Activated CD8-positive, alpha-beta T cell treated with anti-CD3 and anti-CD28 coated beads for 36 hours (primary cell): ENCODE measurements around the gene CCDC51. TPM values are rescaled to one million over a fixed set of nuclear protein-coding genes. Genes with fewer than 3 reads are reported as not detected.

Experiments used
- ATAC-seq: fragments of 200-7000 bp; cut with Tn5 transposase; one replicate; pipeline ENCODE4 v1.10.0; 2021; ENCODE audit warnings: mild to moderate bottlenecking, moderate library complexity
- CTCF ChIA-PET: fragments of 350-600 bp; sonication (Branson Sonifier 250); formaldehyde crosslinking; loops from one replicate; lab custom pipeline; 2021; ENCODE audit warnings: antibody characterized with exemption; lab: Charles Lee
- POLR2A ChIA-PET: fragments of 350-600 bp; sonication (Branson Sonifier 250); formaldehyde crosslinking; loops from one replicate; lab custom pipeline; 2021; ENCODE audit warnings: antibody characterized with exemption; lab: Charles Lee
- DNase-seq: peaks from one replicate; pipeline ENCODE4 v3.0.0-alpha.2; 2020
- H3K27ac Mint-ChIP-seq: one replicate; pipeline ENCODE4 v1.8.0; 2021; ENCODE audit warnings: mild to moderate bottlenecking, mixed read lengths
- H3K27me3 Mint-ChIP-seq: one replicate; pipeline ENCODE4 v1.8.0; 2021; ENCODE audit warnings: mixed read lengths
- H3K36me3 Mint-ChIP-seq: one replicate; pipeline ENCODE4 v1.8.0; 2021; ENCODE audit warnings: low read depth, mixed read lengths
- H3K4me1 Mint-ChIP-seq: one replicate; pipeline ENCODE4 v1.8.0; 2021; ENCODE audit warnings: low read depth, mixed read lengths
- H3K4me3 Mint-ChIP-seq: one replicate; pipeline ENCODE4 v1.8.0; 2021; ENCODE audit warnings: mild to moderate bottlenecking, moderate library complexity, mixed read lengths
- H3K9me3 Mint-ChIP-seq: one replicate; pipeline ENCODE4 v1.8.0; 2021; ENCODE audit warnings: mixed read lengths
- intact Hi-C: fragments of 100-400 bp; cut with micrococcal nuclease; formaldehyde crosslinking; loops from one replicate; pipeline ENCODE4 v1.10.0; 2022
- total RNA-seq, 2 experiments: library from RNA; stranded (reverse); gene quantifications; one replicate each; pipeline ENCODE4 v1.2.3, GENCODE V29; 2021
- TF ChIP-seq, protein P1 (sequence below): fragments of 200-600 bp; IDR thresholded peaks from one replicate; pipeline ENCODE4 v1.8.0; 2022; ENCODE audit warnings: antibody characterized with exemption, mild to moderate bottlenecking

Gene CCDC51
- total RNA-seq, 2 experiments from 2014 or later = 25.3 to 28.3 TPM

DNA sequence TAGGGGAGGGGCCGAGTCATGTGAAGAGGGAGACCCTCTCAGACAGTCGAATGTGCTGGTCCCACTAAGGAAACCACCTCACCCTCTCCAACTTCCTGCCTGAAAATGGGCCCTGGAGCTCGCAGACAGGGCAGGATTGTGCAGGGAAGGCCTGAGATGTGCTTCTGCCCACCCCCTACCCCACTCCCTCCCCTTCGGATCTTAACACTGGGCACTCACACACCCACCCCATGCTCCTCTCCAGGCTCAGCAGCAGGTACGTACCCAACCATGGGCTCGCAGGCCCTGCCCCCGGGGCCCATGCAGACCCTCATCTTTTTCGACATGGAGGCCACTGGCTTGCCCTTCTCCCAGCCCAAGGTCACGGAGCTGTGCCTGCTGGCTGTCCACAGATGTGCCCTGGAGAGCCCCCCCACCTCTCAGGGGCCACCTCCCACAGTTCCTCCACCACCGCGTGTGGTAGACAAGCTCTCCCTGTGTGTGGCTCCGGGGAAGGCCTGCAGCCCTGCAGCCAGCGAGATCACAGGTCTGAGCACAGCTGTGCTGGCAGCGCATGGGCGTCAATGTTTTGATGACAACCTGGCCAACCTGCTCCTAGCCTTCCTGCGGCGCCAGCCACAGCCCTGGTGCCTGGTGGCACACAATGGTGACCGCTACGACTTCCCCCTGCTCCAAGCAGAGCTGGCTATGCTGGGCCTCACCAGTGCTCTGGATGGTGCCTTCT, 26.6 kb upstream of the CCDC51 start:
- Mint-ChIP-seq H3K4me1 (peaks cover 44% of the 10 kb centered on the region), H3K36me3 (peaks cover 46% of the 10 kb centered on the region), H3K9me3 (no peaks in the 10 kb centered on the region), H3K27me3 (no peaks in the 10 kb centered on the region), H3K27ac (peak overlapping the region; percentile 96), H3K4me3 (peak overlapping the region; percentile 87)
- ChIA-PET CTCF (interaction anchor here (0.7 to 4.3 kb wide), 7 partner anchors 21 to 219 kb away, joined by 3 to 18 read pairs (median 6); partner anchors contain the start of gene NCKIPSD), POLR2A (interaction anchor here (0.6 to 4.2 kb wide), 17 partner anchors 9 to 226 kb away, joined by 3 to 32 read pairs (median 4); partner anchors contain the start of genes ATRIP, NME6, TMA7 and ZNF589)
- peak; percentile 22 for ATAC-seq
- DNase-seq = peak; percentile 56
- intact Hi-C loops = no loop called here
- TF ChIP-seq, protein P1, sequence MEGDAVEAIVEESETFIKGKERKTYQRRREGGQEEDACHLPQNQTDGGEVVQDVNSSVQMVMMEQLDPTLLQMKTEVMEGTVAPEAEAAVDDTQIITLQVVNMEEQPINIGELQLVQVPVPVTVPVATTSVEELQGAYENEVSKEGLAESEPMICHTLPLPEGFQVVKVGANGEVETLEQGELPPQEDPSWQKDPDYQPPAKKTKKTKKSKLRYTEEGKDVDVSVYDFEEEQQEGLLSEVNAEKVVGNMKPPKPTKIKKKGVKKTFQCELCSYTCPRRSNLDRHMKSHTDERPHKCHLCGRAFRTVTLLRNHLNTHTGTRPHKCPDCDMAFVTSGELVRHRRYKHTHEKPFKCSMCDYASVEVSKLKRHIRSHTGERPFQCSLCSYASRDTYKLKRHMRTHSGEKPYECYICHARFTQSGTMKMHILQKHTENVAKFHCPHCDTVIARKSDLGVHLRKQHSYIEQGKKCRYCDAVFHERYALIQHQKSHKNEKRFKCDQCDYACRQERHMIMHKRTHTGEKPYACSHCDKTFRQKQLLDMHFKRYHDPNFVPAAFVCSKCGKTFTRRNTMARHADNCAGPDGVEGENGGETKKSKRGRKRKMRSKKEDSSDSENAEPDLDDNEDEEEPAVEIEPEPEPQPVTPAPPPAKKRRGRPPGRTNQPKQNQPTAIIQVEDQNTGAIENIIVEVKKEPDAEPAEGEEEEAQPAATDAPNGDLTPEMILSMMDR = no peak

DNA sequence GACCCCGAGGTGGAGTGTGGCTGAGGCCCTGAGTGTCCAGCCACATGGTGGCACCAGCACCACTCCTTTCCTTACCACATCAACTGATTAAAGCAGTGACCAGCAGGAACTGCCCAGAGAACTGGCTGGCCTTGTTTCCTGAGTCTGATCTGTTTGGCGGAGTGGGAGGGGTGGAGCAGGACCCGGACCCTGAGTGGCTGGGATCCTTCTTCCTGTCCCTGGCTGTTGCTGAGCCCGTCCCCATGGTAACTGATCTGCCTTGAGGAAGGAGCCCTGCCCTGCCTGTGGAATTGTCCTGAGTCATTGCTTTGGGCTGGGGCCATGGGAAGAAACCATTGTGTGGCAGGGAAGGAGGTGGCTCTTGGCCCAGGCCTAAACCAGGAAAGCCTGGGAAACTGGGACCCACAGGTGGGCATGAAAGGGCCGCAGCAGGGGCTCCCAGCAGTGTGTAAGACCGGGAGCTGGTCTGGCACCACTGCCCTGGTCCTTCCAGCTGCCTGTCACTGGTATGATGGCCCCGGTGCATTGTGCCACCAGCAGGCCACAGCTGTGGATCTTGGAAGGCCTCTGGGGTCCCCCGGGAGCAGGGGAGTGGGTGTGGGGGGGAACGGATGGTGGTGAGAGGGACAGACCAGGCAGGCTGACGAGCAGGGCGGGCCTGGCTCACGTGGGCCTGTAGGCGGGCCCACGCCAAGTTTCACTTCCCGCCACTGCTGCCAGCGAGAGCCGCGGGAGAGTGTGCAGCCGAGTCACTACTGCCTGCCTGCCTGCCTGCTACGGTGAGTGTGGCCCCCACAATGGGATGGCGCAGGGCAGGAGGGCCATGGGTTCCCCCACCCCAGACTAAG, 25.8 kb upstream of the CCDC51 start:
- no peaks in the 10 kb centered on the region for H3K27me3 Mint-ChIP-seq
- TF ChIP-seq, protein P1 = no peak
- intact Hi-C loops = no loop called here
- DNase-seq = peak; percentile 88
- no peaks in the 10 kb centered on the region for H3K9me3 Mint-ChIP-seq
- peak overlapping the region; percentile 96 for H3K27ac Mint-ChIP-seq
- peaks cover 42% of the 10 kb centered on the region for H3K36me3 Mint-ChIP-seq
- peaks cover 40% of the 10 kb centered on the region for H3K4me1 Mint-ChIP-seq
- ChIA-PET CTCF (interaction anchor here (1.4 to 4.3 kb wide), 4 partner anchors 29 to 220 kb away, joined by 3 to 18 read pairs (median 6); partner anchors contain the start of gene NCKIPSD), POLR2A (interaction anchor here (0.8 to 4.2 kb wide), 12 partner anchors 7 to 88 kb away, joined by 3 to 32 read pairs (median 4); partner anchors contain the start of genes ATRIP and SHISA5)
- H3K4me3 Mint-ChIP-seq = peak overlapping the region; percentile 87
- ATAC-seq = peak; percentile 90

DNA sequence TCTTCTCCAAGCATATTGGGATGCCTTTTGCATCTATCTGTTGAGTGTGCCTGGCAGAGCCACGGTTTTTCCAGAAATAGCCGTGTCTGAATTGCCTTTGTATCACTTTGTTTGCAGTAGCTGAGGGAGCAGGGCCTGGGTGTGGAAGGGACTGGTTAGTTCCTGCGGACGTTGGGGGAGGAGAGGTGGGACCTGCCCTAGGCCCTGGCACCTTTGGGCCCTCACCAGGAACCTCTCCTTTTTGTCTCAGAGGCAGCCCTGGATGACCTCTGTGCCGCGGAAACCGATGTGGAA, 25.3 kb upstream of the CCDC51 start:
- Mint-ChIP-seq H3K4me1 (peaks cover 35% of the 10 kb centered on the region), H3K36me3 (peaks cover 46% of the 10 kb centered on the region)
- no peak for ATAC-seq

DNA sequence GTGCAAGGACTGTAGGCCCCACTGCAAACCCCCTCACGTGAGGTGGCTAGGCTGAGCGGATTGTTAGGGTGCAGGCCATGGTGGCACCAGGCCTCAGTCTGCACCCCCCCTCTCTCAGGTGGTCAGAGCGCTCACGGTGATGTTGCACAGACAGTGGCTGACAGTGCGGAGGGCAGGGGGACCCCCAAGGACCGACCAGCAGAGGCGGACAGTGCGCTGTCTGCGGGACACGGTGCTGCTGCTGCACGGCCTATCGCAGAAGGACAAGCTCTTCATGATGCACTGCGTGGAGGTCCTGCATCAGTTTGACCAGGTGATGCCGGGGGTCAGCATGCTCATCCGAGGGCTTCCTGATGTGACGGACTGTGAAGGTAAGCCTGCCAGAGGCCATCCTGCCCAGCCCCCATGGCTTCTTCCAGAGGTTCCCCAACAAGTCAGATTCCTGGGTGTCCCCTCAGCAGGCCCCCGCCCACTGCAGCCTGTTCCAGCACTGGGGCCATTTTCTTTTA, 24.8 kb upstream of the CCDC51 start:
- ChIA-PET POLR2A (interaction anchor here (1.0 to 4.2 kb wide), 4 partner anchors 8 to 28 kb away, joined by 4 to 32 read pairs (median 7); partner anchors contain the start of gene ATRIP), CTCF (interaction anchor here (0.6 to 4.3 kb wide), 4 partner anchors 9 to 29 kb away, joined by 3 to 18 read pairs (median 4); partner anchors contain the start of gene ATRIP)
- peaks cover 31% of the 10 kb centered on the region for H3K4me1 Mint-ChIP-seq
- H3K36me3 Mint-ChIP-seq = peaks cover 44% of the 10 kb centered on the region
- ATAC-seq = no peak
- TF ChIP-seq, protein P1 = no peak
- H3K27ac Mint-ChIP-seq = no peak overlapping the region
- no peaks in the 10 kb centered on the region for H3K27me3 Mint-ChIP-seq
- no peak for DNase-seq
- no peaks in the 10 kb centered on the region for H3K9me3 Mint-ChIP-seq
- intact Hi-C loops = no loop called here
- peak overlapping the region; percentile 87 for H3K4me3 Mint-ChIP-seq

More for the DNA sequence above, 25.3 kb upstream of the CCDC51 start:
- TF ChIP-seq, protein P1 = no peak
- Mint-ChIP-seq H3K9me3 (no peaks in the 10 kb centered on the region), H3K4me3 (peak overlapping the region; percentile 87), H3K27ac (peak overlapping the region; percentile 96), H3K27me3 (no peaks in the 10 kb centered on the region)
- intact Hi-C loops = no loop called here
- DNase-seq = no peak
- CTCF ChIA-PET = interaction anchor here (4.3 kb wide), 1 partner anchor 29 kb away, joined by 18 read pairs; no protein-coding TSS in a partner anchor
- POLR2A ChIA-PET = interaction anchor here (1.3 to 4.2 kb wide), 2 partner anchors 8 to 19 kb away, joined by 6 to 32 read pairs; partner anchors contain the start of gene ATRIP
